ENCODE results near the gene TMEM97.
"Not testable (repeated sequence)": the region's sequence is repeated elsewhere in the genome, so short reads cannot be mapped to it uniquely, and the experiment has no call there.

The TMEM97 gene

DNA sequence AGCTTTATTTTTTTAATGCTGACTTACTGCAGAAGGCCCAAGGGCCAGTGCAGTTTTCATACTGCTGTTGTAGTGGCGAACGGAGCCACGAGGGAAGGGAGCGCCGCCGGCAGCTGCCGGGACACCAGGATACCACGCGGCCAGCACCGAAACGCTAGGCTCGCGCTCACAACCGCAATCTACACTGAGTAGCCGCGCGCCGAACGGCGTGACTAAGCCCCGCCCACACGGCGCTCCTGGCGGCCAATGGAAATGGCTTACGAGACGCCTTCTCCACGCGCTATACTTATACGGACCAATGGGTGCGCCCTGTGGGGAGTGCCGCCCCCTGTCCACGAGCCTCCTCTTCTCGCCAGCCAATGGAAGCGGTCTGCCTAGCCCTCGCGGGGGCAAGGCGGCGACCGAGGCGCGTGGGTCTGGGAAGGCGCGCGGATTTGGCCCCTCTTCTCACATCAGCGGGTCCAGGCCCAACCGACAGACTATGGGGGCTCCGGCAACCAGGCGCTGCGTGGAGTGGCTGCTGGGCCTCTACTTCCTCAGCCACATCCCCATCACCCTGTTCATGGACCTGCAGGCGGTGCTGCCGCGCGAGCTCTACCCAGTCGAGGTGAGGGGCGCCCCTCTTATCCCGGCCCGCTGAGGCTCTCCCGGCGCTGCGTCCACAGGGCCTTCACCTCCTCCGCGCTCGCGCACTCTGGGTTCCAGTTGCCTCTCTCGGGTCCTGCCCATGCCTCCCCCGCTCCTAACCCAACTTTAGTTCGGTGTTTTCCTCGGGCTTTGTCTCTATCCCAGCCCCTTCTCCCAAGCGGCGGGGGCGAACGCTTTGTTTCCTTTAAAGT lies at the start of gene TMEM97:
TSS of gene TMEM97 (plus strand) at position 442 of the 839 bp plus-strand sequence. CDS start at position 482, 40 bp downstream.
- DNase-seq (ENCODE audit: low read depth in 2 of 2), result peak; percentile 81 to 89

- DNase-seq (ENCODE audit: low read depth in 2 of 2), result no peak
Observed at GRCh38 chr17:28270055-28270454, 48.9 kb upstream of the TMEM97 start.

GRCh38 chr17:28270926-28271325 lies 48.1 kb upstream of the TMEM97 start:
- no peak for DNase-seq (ENCODE audit: low read depth in 2 of 2)

- DNase-seq (ENCODE audit: low read depth in 2 of 2), result no peak
Observed at GRCh38 chr17:28271431-28271830, 47.6 kb upstream of the TMEM97 start.

GRCh38 chr17:28272166-28272565 lies 46.8 kb upstream of the TMEM97 start:
- DNase-seq (ENCODE audit: low read depth in 2 of 2), result no peak

DNA sequence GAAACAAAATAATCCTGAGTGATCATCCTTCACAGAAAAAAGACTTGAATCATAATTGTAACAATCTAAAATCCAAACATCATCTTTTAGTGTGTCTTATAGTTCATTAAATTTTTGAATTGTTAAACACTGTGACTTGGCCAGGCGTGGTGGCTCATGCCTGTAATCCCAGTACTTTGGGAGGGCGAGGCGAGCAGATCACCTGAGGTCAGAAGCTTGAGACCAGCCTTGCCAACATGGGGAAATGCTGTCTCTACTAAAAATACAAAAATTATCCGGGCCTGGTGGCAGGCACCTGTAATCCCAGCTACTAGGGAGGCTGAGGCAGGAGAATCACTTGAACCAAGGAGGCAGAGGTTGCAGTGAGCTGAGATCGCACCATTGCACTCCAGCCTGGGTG lies 45.7 kb upstream of the TMEM97 start:
- not testable (repeated sequence) for DNase-seq (ENCODE audit: low read depth in 2 of 2)

- no peak for DNase-seq (ENCODE audit: low read depth in 2 of 2)
Observed at GRCh38 chr17:28274591-28275265, 44.3 kb upstream of the TMEM97 start.

GRCh38 chr17:28276011-28276410 lies 43.0 kb upstream of the TMEM97 start:
- no peak for DNase-seq (ENCODE audit: low read depth in 2 of 2)

DNA sequence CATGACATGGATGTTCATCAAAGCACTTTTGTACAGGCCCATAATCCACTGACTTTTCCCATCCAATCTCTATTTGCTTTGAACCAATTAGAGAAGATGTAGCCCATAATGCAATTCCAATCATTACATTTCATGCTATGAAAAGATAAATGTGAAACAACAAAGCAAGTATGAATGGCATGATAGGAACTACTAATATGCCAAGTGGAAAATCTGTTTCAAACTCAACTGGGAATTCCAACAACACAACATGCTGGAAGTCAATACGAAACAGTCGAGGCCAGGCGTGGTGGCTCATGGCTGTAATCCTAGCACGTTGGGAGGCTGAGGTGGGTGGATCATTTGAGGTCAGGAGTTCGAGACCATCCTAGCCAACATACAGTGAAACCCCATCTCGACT lies 39.6 kb upstream of the TMEM97 start:
- DNase-seq (ENCODE audit: low read depth in 2 of 2), result no peak

DNA sequence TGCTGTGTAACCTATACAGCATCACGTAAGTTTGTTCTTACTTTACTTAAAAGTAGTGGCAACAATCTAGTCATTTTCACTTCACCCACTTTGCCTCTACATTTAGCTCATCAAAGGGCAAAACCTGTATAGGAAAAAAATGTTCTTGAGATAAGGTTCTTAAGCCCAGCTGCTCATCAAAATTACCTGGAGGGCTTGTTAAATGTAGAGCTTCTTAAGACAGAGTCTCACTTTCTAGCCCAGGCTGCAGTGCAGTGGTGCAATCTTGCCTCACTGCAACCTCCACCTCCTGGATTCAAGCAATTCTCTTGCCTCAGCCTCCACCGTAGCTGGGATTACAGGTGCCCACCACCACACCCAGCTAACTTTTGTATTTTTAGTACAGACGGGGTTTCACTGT lies 38.2 kb upstream of the TMEM97 start:
- no peak for DNase-seq (ENCODE audit: low read depth in 2 of 2)

DNA sequence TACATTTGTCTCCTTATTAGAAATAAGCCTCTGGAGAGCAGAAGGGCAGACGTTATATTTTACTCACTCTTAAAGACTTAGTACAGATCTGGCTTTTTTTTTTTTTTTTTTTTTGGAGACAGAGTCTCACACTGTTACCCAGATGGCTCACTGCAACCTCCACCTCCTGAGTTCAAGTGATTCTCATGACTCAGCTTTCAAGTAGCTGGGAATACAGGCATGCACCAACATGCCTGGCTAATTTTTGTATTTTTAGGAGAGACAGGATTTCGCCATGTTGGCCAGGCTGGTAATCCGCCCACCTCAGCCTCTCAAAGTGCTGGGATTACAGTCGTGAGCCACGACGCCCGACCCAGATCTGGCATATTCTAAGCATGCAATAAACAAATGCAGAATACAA lies 36.4 kb upstream of the TMEM97 start:
- DNase-seq (ENCODE audit: low read depth in 2 of 2), result no peak

- DNase-seq (ENCODE audit: low read depth in 2 of 2), result no peak
Observed at GRCh38 chr17:28285965-28286364, 33.0 kb upstream of the TMEM97 start.

DNA sequence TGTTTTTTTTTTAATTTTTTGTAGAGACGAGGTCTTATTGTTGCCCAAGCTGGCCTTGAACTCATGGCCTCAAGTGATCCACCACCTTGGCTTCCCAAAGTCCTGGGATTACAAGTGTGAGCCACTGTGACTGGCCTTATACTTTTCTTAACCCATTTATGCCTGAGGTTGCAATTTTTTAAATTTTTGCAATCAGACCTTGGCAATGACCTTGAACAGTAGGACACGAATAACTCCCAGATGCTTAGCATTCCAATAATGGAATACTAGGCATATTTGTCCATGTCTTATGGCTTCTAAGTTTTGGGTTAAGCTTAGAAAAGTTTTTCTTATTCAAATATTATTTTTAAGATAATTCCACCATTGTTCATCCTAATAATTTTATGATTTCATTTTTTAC lies 28.3 kb upstream of the TMEM97 start:
- no peak for DNase-seq (ENCODE audit: low read depth in 2 of 2)

DNA sequence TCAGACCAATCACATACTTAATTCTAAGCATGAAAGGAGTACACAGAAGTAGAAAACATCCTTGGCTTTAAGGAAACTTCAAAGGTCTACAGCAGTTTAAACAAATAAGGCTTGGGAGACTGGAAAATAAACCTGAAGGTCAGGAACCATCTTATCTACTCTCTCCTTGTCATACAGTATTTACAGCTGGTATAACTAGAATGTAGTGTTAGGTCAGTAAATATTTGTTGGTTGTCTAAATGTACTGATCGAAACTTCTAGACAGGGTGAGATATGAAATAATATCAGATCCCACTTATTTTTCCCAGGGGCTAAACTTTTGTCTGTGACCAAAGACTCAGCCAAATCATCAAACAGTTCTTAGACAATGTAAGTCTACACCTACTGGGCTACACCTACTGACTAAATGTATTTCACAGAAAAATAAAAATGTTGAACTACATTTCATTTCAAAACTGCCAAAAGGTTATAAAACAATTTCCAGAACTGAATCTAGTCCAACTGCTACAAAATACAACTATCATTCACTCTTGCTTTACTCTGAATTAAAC lies 27.1 kb upstream of the TMEM97 start:
- DNase-seq (ENCODE audit: low read depth in 2 of 2), result no peak

GRCh38 chr17:28292878-28293277 lies 26.1 kb upstream of the TMEM97 start:
- not testable (repeated sequence) for DNase-seq (ENCODE audit: low read depth in 2 of 2)

DNA sequence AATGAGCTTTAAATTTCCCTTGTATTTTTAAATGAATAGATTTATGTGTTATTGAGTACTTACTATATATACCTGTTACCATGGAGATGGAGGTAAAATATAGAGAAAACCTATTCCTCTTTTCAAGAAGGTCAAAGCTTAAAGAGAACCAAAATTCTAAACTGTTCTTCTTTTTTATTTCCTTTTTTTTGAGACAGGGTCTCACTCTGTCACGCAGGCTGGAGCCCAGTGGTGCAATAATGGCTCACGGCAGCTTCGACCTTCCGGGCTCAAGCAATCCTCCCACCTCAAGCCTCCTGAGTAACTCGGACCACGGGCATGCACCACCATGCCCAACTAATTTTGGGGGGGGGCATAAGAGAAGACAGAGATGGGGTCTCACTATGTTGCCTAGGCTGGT lies 25.0 kb upstream of the TMEM97 start:
- no peak for DNase-seq (ENCODE audit: low read depth in 2 of 2)

DNA sequence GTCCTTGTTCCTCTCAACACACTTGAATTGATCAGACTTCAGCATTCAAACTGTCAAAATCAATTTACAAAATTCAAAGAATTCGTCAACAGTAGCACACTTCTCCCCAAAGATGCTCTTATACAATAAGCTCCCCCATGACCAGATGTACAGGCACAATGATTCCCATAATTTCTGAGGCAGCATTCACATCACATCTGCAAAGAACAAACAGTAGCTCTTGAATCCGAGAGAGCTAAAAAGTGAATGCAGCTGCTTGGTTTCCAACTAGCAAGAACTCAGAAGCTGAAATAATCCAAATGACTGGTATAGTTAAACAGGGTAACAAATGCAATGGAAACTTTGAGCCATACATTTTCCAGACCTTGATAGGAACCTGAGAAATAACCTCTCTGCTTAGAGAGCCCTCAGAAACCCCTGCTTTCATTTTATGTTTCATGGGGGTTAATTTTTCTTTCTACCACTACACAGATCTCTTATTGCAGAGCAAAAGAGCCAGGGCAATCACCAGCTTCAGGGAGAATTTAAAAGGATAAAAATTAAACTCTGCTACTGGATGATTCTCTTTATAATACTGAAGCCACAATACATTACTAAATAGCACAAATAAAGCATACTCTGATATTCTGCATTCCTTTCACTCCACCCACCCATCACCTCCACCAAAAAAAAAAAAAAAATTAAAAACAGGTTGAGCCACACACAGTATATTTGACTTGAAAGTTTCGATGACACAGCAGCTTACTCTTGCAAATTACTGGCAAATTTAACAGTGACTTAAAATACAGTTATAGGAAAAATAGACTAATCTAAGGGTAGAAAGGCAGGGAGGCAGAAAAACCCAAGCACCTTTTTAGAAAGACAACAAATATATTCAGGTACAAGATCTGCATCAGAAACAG lies 23.1 kb upstream of the TMEM97 start:
- DNase-seq (ENCODE audit: low read depth in 2 of 2), result no peak

- DNase-seq (ENCODE audit: low read depth in 2 of 2), result no peak
Observed at GRCh38 chr17:28298449-28298848, 20.6 kb upstream of the TMEM97 start.

GRCh38 chr17:28306954-28307401 lies 12.0 kb upstream of the TMEM97 start:
- no peak for DNase-seq (ENCODE audit: low read depth in 2 of 2)

DNA sequence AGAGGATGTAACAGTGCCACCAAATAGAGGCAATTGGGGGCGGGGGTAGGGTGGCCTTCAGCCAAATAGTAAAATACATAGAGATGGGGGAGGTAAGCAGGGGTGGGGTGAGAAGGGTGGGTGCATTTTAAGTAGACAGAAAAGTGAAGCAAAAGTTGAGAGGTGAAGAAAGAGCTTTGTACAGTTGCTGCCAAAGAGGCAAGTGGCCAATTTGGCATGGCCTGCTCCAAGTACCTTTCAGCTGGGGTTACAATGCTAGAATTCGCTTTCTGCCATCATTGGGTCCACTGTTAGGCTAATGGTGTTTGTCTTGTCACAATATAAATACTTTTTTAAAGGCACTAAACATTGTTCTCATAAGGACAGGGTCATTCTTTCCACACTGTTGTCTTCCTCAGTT lies 5.2 kb upstream of the TMEM97 start:
- DNase-seq (ENCODE audit: low read depth in 2 of 2), result no peak

GRCh38 chr17:28315846-28316705 lies 2.9 kb upstream of the TMEM97 start:
- no peak for DNase-seq (ENCODE audit: low read depth in 2 of 2)
